Choroid plexus epithelial cell (primary cell): ENCODE data around the gene GALNT14.

ENCODE experiments used
- DNase-seq: peaks from one replicate; pipeline ENCODE4 v3.0.0-alpha.2; 2010; ENCODE audit warnings: low read depth
- H3K4me3 ChIP-seq: 2 replicates; pipeline ENCODE4 v1.5.1; 2011; ENCODE audit warnings: low read depth, mild to moderate bottlenecking, control low read depth, low read length, moderate library complexity
- CTCF ChIP-seq: conservative IDR thresholded peaks from 2 replicates; pipeline ENCODE4 v1.5.1; 2011; ENCODE audit warnings: low read depth, mild to moderate bottlenecking, control low read depth, inconsistent platforms, low read length, moderate library complexity

The GALNT14 gene

GRCh38 chr2:30992781-30993180, 145.5 kb downstream of the GALNT14 start:
- DNase-seq, result no peak
- no peak for TF ChIP-seq CTCF
- no peak overlapping the region for H3K4me3 ChIP-seq

GRCh38 chr2:30990671-30991070, 147.6 kb downstream of the GALNT14 start:
- TF ChIP-seq CTCF, result no peak
- DNase-seq, result no peak
- no peak overlapping the region for H3K4me3 ChIP-seq

- no peak for TF ChIP-seq CTCF
- no peak for DNase-seq
- H3K4me3 ChIP-seq, result no peak overlapping the region
These were observed 148.1 kb downstream of the GALNT14 start for GRCh38 chr2:30990176-30990575.

GRCh38 chr2:30989746-30990145, 148.5 kb downstream of the GALNT14 start:
- no peak for DNase-seq
- no peak overlapping the region for H3K4me3 ChIP-seq
- no peak for TF ChIP-seq CTCF

- no peak for DNase-seq
- no peak for TF ChIP-seq CTCF
- no peak overlapping the region for H3K4me3 ChIP-seq
These were observed 150.7 kb downstream of the GALNT14 start for GRCh38 chr2:30987566-30987965.

- no peak for DNase-seq
- H3K4me3 ChIP-seq, result no peak overlapping the region
- TF ChIP-seq CTCF, result no peak
These were observed 152.0 kb downstream of the GALNT14 start for GRCh38 chr2:30986231-30986580.

GRCh38 chr2:30985493-30986230, 152.6 kb downstream of the GALNT14 start:
- TF ChIP-seq CTCF, result no peak
- DNase-seq, result no peak
- no peak overlapping the region for H3K4me3 ChIP-seq
